HG02623 (cell line): ENCODE measurements around the gene TMTC1.
"Not testable (repeated sequence)": the region's sequence is repeated elsewhere in the genome, so short reads cannot be mapped to it uniquely, and the experiment has no call there.

Experiments used
- ATAC-seq: cut with Tn5 transposase; IDR thresholded peaks from one replicate; pipeline ENCODE4 v1.9.1; 2021; ENCODE audit warnings: moderate library complexity; ENCODE audit not compliant: unreplicated experiment

Gene TMTC1

GRCh38 chr12:29783773-29784666 is at the start of gene TMTC1:
TMTC1 (minus strand) TSS chr12:29783942; CDS start chr12:29783751, 191 bp downstream.
- ATAC-seq: no peak

- no peak for ATAC-seq
Measured at GRCh38 chr12:29831173-29831572, 47.4 kb upstream of the TMTC1 start.

GRCh38 chr12:29830391-29830790 is 46.6 kb upstream of the TMTC1 start:
- no peak for ATAC-seq

GRCh38 chr12:29818916-29819623 is 35.3 kb upstream of the TMTC1 start:
- no peak for ATAC-seq

- ATAC-seq: no peak
Measured at GRCh38 chr12:29816874-29817725, 33.4 kb upstream of the TMTC1 start.

GRCh38 chr12:29809616-29810361 is 26.0 kb upstream of the TMTC1 start:
- ATAC-seq: not testable (repeated sequence)

GRCh38 chr12:29807129-29807528 is 23.4 kb upstream of the TMTC1 start:
- no peak for ATAC-seq

- ATAC-seq: no peak
Measured at GRCh38 chr12:29804019-29804418, 20.3 kb upstream of the TMTC1 start.

- no peak for ATAC-seq
Measured at GRCh38 chr12:29799591-29799990, 15.8 kb upstream of the TMTC1 start.

- ATAC-seq: no peak
Measured at GRCh38 chr12:29797565-29798355, 14.0 kb upstream of the TMTC1 start.

GRCh38 chr12:29796823-29797263 is 13.1 kb upstream of the TMTC1 start:
- ATAC-seq: no peak

GRCh38 chr12:29795715-29796114 is 12.0 kb upstream of the TMTC1 start:
- ATAC-seq: no peak

- no peak for ATAC-seq
Measured at GRCh38 chr12:29794862-29795261, 11.1 kb upstream of the TMTC1 start.

GRCh38 chr12:29792853-29793252 is 9.1 kb upstream of the TMTC1 start:
- no peak for ATAC-seq

GRCh38 chr12:29792132-29792531 is 8.4 kb upstream of the TMTC1 start:
- ATAC-seq: no peak

GRCh38 chr12:29782871-29783772 is 620 bp downstream of the TMTC1 start:
- ATAC-seq: no peak

- peak; percentile 68 for ATAC-seq
Measured at GRCh38 chr12:29782285-29782870, 1.4 kb downstream of the TMTC1 start.

GRCh38 chr12:29781705-29782266 is 2.0 kb downstream of the TMTC1 start:
- peak; percentile 15 for ATAC-seq
